HG03135 (cell line): ENCODE measurements around the gene PPFIA2.

Experiments
- ATAC-seq: cut with Tn5 transposase; IDR thresholded peaks from one replicate; pipeline ENCODE4 v1.9.1; 2021; ENCODE audit warnings: mild to moderate bottlenecking, moderate library complexity; ENCODE audit not compliant: unreplicated experiment

The PPFIA2 gene

DNA sequence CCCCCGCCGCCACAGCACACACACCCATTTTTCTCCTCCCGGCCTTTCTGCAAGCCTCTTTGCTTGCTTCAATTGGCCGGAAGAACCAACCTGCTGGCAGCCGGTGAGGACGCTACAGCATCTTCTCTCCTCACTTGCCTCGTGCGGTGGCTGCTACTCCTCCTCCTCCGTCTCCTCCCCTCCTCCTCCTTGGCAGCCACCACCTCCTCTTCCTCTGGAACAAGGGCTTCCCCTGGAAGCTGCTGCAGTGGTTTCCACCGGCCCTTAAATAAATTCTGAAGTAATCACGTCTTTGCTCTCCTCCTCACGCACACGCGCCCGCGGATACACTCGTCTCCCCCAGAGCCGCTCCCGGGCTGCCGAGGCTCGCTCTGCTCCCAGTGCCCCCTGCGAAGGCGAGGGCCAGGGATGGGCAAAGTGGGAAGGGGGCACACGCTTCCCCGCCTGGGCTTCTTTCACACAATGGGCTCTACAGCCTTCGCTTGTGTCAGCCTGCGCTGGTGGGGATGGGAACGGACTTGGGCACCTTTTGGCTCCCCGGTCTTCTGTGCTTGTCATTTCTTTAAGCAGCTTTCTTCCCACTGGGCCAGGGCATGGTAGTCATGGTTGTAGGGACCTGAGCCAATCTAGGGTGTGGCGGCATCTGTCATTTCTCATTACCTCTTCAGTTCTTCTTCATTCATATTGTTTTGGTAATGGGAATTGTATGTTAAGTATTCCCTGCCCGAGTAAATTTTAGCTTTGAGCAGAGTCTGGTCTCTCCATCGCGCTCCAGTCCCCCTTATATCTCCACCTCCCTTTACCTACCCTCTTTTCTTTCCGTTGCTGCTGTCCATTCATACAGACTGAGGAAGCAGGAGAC, at the start of gene PPFIA2:
PPFIA2 (minus strand) TSS at position 161 of the 862 bp plus-strand sequence.
- no peak for ATAC-seq

DNA sequence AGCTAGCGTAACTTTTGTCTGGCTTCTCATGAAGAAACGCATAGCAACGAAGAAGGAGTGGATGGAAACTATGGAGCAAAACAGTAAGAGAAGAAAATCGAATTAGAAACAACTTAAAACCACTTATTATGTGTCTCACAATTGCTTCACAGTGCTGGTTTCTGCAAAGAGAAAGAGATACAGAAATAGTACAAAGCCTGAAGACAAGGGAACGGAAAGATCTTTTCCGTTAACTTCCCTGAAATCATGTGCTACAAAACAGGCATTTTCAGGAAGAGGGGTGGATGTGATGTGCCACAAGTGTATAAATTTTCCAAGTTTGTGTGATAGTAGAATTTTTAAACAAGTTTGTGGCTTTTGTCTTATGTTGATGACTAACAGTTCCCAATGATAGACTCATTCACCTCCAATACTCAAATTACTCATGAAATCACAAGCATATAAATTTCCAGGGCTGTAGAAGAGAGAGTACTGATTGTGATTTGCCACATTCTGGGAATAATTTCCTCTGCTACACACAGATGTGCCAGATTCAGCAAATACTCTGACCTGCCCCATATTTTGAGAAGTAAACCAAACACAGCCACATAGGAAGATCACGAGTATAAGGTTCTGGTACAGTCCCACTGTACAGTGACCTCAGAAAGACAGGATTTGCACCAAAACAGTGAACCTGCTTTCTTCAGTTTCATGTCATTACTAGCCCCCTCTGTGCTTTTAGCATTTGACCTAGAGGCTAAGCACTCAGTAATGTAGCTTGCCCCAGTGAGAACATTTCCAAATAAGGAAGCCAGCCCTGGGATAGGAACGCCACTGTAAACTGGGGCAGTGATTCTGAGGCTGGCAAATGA, 41.4 kb upstream of the PPFIA2 start:
- ATAC-seq, result no peak

DNA sequence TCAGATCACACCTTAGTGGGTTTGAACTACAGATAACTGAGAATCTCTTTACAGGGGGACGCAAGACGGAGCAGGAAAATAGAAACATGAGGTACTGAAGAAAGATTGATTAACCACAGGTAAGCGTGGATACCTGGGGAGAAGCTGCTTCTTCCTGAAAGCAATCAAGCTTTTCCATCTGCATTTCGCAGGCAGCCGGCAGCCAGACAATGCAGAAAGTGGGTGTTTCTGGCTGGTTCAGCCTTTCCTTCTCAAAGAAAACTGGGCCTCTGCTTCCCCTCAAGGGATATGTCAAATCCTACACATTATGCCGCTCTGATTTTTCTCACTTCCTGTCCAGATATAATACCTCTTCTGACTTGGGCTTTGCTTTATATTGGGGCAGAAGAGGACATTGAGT, 39.1 kb upstream of the PPFIA2 start:
- no peak for ATAC-seq

DNA sequence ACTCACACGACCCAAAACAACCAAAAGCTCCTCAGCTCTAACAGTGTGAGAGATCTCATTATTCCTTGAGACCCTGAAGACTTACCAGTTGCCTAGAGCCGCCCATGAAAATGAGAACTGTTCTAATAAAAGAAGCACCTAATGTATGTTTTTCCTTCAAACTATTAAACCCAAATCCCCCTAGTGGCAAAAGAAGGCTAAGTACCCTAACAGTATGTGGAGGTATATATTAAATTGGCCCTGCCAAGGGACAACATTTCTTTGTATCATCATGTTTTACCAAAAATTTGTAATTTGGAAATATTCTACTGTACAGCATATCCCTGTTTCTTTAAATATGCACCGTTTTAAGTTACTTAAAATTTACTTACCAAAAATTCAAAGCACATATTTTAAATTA, 38.0 kb upstream of the PPFIA2 start:
- ATAC-seq, result no peak

DNA sequence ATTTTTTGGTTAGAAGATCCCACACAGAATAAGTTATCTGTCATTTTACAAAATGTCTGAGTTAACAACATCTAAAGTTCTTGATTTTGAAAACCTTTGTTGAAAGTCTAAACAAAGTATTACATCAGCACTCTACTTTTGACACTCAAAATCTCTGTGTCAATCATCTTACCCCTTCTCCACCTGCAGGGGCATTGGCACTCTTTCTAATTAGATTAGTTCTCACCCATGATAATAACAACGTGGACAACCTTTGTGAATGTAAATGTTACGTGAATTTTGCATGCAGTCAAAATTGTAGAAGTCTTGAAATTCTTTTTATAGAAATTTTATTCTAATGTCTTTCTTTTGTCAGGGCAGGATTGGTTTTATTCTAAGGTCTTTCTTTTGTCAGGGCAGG, 33.5 kb upstream of the PPFIA2 start:
- no peak for ATAC-seq

- ATAC-seq, result no peak
Observed at GRCh38 chr12:81779216-81779615, 20.1 kb upstream of the PPFIA2 start.

GRCh38 chr12:81778719-81779118, 19.6 kb upstream of the PPFIA2 start:
- no peak for ATAC-seq

- ATAC-seq, result no peak
Observed at GRCh38 chr12:81758421-81759189, 545 bp downstream of the PPFIA2 start.

GRCh38 chr12:81757731-81758365, 1.3 kb downstream of the PPFIA2 start:
- ATAC-seq, result no peak

DNA sequence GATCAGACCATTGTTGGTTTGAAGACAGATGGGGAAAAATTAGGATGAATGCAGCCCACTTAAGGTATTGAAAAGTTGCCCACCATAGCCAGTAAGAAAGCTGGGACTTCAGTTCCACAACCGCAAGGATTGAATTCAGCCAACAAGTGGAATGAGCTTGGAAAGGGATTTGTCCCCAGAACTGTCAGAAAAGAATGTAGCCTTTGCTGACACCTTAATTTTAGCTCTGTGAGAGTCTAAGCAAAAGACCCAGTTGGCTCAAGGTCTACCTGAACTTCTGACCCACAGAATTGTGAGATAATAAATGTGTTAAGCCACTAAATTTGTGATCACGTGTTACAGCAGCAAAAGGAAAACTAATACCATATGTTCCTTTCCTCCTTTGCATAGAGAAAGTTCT, 29.4 kb downstream of the PPFIA2 start:
- ATAC-seq, result no peak

DNA sequence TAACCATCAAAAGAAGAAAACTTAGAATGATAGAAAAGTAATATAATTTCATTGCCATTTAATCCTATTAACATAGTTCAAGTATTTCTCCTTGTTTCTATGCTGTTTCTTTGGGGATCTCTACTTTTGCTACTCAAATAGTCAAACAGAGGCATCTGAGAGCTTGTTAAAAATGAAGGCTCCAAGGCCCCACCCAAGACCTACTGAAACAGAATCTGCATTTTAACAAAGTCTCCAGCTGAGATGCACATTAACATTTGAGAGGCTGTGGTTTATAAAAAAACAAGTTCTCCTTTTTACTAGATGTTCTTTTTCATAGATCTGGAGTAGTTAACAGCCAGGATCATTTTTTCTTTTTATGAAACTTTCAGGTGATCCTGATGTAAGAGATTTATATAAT, 31.8 kb downstream of the PPFIA2 start:
- no peak for ATAC-seq

GRCh38 chr12:81726634-81727033, 32.5 kb downstream of the PPFIA2 start:
- no peak for ATAC-seq

DNA sequence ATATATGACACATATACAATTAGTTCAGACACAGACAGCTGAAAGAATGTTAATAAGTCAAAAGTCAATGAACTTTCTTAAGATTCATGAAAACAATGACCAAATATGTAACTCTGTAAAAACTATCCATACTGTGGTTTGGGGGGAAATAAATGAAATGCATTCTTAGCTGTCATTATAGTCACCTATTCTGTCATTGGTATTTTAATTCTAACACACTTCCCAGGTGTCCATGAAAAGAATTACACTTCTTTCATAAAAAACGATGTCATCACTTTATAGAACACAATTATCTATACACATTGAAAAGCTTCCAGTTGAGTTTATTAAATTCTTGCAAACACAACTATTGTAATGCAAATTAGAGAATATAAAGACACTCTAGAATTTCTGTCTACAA, 35.8 kb downstream of the PPFIA2 start:
- ATAC-seq, result no peak

- ATAC-seq, result no peak
Observed at GRCh38 chr12:81722004-81722403, 37.1 kb downstream of the PPFIA2 start.

- ATAC-seq, result no peak
Observed at GRCh38 chr12:81718616-81719015, 40.5 kb downstream of the PPFIA2 start.

DNA sequence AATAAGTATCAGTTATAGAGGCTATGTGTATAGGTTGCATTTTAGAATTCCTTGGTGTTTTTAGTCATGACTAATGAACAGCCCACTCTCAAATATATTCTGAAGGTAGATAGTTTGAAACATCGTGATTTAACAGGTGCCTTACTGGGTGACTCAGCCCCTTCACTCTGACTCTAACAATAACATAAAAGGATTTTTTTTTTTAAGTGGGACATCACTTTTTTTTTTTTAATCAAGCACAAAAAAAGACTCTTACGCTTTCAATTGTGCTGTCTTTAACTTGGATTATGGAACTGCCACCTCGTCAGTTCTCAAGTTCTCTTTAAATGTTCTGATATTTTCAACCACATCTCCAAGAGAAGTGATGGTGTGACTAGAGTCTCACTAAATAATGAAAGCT, 46.6 kb downstream of the PPFIA2 start:
- ATAC-seq, result no peak

- no peak for ATAC-seq
Observed at GRCh38 chr12:81705586-81705985, 53.6 kb downstream of the PPFIA2 start.

GRCh38 chr12:81699551-81699950, 59.6 kb downstream of the PPFIA2 start:
- no peak for ATAC-seq

- no peak for ATAC-seq
Observed at GRCh38 chr12:81692008-81692407, 67.1 kb downstream of the PPFIA2 start.

- ATAC-seq, result no peak
Observed at GRCh38 chr12:81683881-81684280, 75.3 kb downstream of the PPFIA2 start.

DNA sequence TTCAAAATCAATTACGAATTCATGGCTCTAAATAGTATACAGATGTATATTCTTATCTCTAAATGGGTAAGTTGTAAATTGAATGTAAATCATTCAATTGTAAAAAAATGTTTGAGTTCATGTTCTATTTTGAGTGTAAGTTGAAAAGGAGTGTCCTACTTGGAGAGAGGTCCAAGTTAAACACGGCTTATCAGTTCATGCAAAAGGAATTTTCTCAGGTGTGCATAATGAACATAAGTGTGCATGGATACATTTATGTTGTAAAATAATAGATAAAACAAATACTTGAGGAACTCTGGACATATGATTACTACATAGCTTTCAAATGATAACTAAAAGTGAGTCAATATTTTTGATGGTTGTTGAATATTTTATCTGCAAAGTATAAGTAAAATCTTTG, 79.5 kb downstream of the PPFIA2 start:
- ATAC-seq, result no peak
